ENCODE results near the gene HCST.
"Not testable (repeated sequence)": the region's sequence is repeated elsewhere in the genome, so short reads cannot be mapped to it uniquely, and the experiment has no call there.

The HCST gene

GRCh38 chr19:35901854-35902661, at the start of gene HCST:
TSS of gene HCST (plus strand) at chr19:35902529. CDS start at chr19:35902594, 65 bp downstream.
- no peak for DNase-seq (ENCODE audit: low read depth, low spot score)

GRCh38 chr19:35853038-35853756, 49.1 kb upstream of the HCST start:
- no peak for DNase-seq (ENCODE audit: low read depth, low spot score)

GRCh38 chr19:35856546-35857149, 45.7 kb upstream of the HCST start, which contains the start of gene KIRREL2:
TSS of gene KIRREL2 (plus strand) at chr19:35856911. CDS start at chr19:35857120, 209 bp downstream.
- DNase-seq (ENCODE audit: low read depth, low spot score) = no peak

- DNase-seq (ENCODE audit: low read depth, low spot score) = no peak
Observed at GRCh38 chr19:35858311-35858710, 44.0 kb upstream of the HCST start.

- no peak for DNase-seq (ENCODE audit: low read depth, low spot score)
Observed at GRCh38 chr19:35859414-35859813, 42.9 kb upstream of the HCST start.

GRCh38 chr19:35860436-35860817, 41.9 kb upstream of the HCST start:
- no peak for DNase-seq (ENCODE audit: low read depth, low spot score)

GRCh38 chr19:35860818-35861639, 41.3 kb upstream of the HCST start:
- no peak for DNase-seq (ENCODE audit: low read depth, low spot score)

- no peak for DNase-seq (ENCODE audit: low read depth, low spot score)
Observed at GRCh38 chr19:35861640-35862160, 40.6 kb upstream of the HCST start.

GRCh38 chr19:35862528-35862927, 39.8 kb upstream of the HCST start:
- no peak for DNase-seq (ENCODE audit: low read depth, low spot score)

GRCh38 chr19:35863018-35863417, 39.3 kb upstream of the HCST start:
- DNase-seq (ENCODE audit: low read depth, low spot score) = no peak

- peak; percentile 53 for DNase-seq (ENCODE audit: low read depth, low spot score)
Observed at GRCh38 chr19:35868172-35868822, 34.0 kb upstream of the HCST start, which contains the start of gene APLP1. TSS of gene APLP1 (plus strand) at chr19:35868574. CDS start at chr19:35868637, 63 bp downstream.

GRCh38 chr19:35868823-35869326, 33.5 kb upstream of the HCST start:
- no peak for DNase-seq (ENCODE audit: low read depth, low spot score)

GRCh38 chr19:35869327-35870123, 32.8 kb upstream of the HCST start:
- DNase-seq (ENCODE audit: low read depth, low spot score) = peak; percentile 66

- DNase-seq (ENCODE audit: low read depth, low spot score) = not testable (repeated sequence)
Observed at GRCh38 chr19:35870124-35870736, 32.1 kb upstream of the HCST start.

GRCh38 chr19:35870798-35871197, 31.5 kb upstream of the HCST start:
- DNase-seq (ENCODE audit: low read depth, low spot score) = no peak

- DNase-seq (ENCODE audit: low read depth, low spot score) = no peak
Observed at GRCh38 chr19:35871611-35872010, 30.7 kb upstream of the HCST start.

GRCh38 chr19:35872180-35872579, 30.1 kb upstream of the HCST start:
- no peak for DNase-seq (ENCODE audit: low read depth, low spot score)

- no peak for DNase-seq (ENCODE audit: low read depth, low spot score)
Observed at GRCh38 chr19:35874392-35874930, 27.9 kb upstream of the HCST start.

GRCh38 chr19:35879068-35879467, 23.3 kb upstream of the HCST start:
- no peak for DNase-seq (ENCODE audit: low read depth, low spot score)
